Coronary artery (tissue), 2 donors: ENCODE measurements around the gene MYO5B.

Experiments
- DNase-seq: peaks from one replicate; pipeline ENCODE4 v3.0.0-alpha.2; 2017; ENCODE audit warnings: low spot score
- H3K27ac ChIP-seq, 2 donors: fragments of 200-600 bp; sonication (generic); one replicate each; pipeline ENCODE4 v1.5.1; 2016 to 2019
- H3K4me3 ChIP-seq: fragments of 200-600 bp; sonication (generic); 2 replicates; pipeline ENCODE4 v1.5.1; 2016; ENCODE audit warnings: mild to moderate bottlenecking, moderate library complexity
- CTCF ChIP-seq: fragments of 200-600 bp; sonication (generic); IDR thresholded peaks from one replicate; pipeline ENCODE4 v1.5.1; 2019; ENCODE audit warnings: antibody characterized with exemption

Gene MYO5B

GRCh38 chr18:49874238-49874637 is 320.7 kb downstream of the MYO5B start:
- Histone ChIP-seq H3K27ac (no peak overlapping the region), H3K4me3 (no peak overlapping the region)
- no peak for DNase-seq
- no peak for TF ChIP-seq CTCF

GRCh38 chr18:49869354-49869753 is 325.6 kb downstream of the MYO5B start:
- Histone ChIP-seq H3K4me3 (no peak overlapping the region), H3K27ac (no peak overlapping the region)
- no peak for DNase-seq
- no peak for TF ChIP-seq CTCF

- Histone ChIP-seq H3K27ac (no peak overlapping the region), H3K4me3 (no peak overlapping the region)
- TF ChIP-seq CTCF: no peak
- DNase-seq: no peak
Measured at GRCh38 chr18:49866680-49867079, 328.3 kb downstream of the MYO5B start.

GRCh38 chr18:49865401-49865800 is 329.5 kb downstream of the MYO5B start:
- DNase-seq: no peak

GRCh38 chr18:49863769-49864621 is 331.0 kb downstream of the MYO5B start:
- H3K27ac ChIP-seq: no peak overlapping the region
- peak; percentile 28 for DNase-seq
- H3K4me3 ChIP-seq: no peak overlapping the region
- no peak for TF ChIP-seq CTCF

More at GRCh38 chr18:49865401-49865800, 329.5 kb downstream of the MYO5B start:
- no peak for TF ChIP-seq CTCF
- Histone ChIP-seq H3K4me3 (no peak overlapping the region), H3K27ac (no peak overlapping the region)

GRCh38 chr18:49862656-49863385 is 332.1 kb downstream of the MYO5B start:
- DNase-seq: no peak
- no peak overlapping the region for H3K27ac ChIP-seq
- H3K4me3 ChIP-seq: no peak overlapping the region
- no peak for TF ChIP-seq CTCF

GRCh38 chr18:49861659-49862058 is 333.3 kb downstream of the MYO5B start:
- no peak overlapping the region for H3K27ac ChIP-seq
- no peak for TF ChIP-seq CTCF
- H3K4me3 ChIP-seq: no peak overlapping the region
- DNase-seq: no peak
